GM18505 (cell line): ENCODE measurements around the gene RIOK3.
"Not testable (repeated sequence)": the region's sequence is repeated elsewhere in the genome, so short reads cannot be mapped to it uniquely, and the experiment has no call there.

Experiments
- ATAC-seq: cut with Tn5 transposase; IDR thresholded peaks from one replicate; pipeline ENCODE4 v1.9.1; 2021; ENCODE audit not compliant: unreplicated experiment
- POLR2A ChIP-seq: IDR thresholded peaks from 4 replicates; pipeline ENCODE4 v1.6.1; 2011; ENCODE audit warnings: borderline replicate concordance; ENCODE audit not compliant: insufficient read depth, insufficient read length; ENCODE audit errors: extremely low read depth

Gene RIOK3

DNA sequence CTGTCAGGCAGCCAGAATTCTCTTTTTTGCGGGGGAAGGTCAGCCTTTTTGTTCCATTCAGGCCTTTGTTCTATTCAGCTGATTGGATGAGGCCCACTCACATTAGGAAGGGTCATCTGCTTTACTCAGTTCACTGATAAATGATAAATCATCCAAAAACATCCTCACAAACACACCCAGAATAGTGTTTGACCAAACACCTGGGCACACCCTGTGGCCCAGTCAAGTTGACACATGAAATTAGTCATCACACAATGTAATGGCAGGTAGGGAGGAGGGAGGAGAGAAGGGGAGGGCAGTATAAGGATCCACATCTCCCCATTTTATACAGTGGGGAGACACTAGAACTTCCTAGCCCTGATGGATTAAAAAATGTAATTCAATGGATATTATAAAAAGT lies 41.9 kb downstream of the RIOK3 start:
- TF ChIP-seq POLR2A, result no peak
- ATAC-seq, result no peak

DNA sequence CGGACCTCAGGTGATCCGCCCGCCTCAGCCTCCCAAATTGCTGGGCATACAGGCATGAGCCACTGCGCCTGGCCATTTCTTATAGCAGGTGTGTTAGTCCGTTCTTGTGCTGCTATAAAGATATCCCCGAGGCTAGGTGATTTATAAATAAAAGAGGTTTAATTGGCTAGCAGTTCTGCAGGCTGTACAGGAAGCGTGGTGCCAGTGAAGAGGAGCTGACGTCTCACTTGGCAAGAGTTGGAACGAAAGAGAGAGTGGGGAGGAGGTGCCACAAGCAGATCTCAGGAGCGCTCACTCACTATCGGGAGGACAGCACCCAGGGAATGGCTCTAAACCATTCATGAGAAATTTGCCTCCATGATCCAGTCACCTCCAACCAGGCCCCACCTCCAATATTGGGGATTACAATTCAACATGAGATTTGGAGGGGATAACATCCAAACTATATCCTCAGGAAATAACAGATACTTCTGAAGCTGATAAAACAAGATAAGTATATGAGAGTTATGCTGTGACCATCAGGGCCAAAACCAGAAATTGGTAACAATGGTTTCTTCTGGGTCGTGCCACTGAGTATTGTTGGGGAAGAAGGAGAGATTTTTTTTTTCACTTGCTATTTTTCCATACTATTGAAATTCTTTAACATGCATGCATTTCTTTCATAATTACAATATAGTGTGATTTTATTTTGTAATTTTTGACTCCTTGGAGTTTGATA lies 42.8 kb downstream of the RIOK3 start:
- TF ChIP-seq POLR2A, result no peak
- no peak for ATAC-seq

DNA sequence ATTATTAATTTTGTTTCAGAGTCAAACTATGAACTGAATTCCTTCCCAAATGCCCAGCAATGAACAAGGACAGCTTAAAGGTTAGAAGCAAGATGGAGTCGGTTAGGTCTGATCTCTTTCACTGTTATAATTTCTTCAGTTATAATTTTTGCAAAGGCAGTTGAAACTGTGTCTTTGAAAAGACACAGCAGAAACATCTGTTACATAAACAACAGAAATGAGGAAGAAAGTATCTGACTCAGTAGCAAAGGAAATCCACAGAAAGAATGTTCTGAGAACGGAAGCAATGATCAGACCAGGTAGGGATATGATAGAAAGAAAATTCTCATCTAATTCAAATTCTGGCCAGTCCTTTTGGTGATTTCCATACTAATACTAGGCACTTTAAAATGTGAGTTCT lies 45.0 kb downstream of the RIOK3 start:
- ATAC-seq, result no peak

DNA sequence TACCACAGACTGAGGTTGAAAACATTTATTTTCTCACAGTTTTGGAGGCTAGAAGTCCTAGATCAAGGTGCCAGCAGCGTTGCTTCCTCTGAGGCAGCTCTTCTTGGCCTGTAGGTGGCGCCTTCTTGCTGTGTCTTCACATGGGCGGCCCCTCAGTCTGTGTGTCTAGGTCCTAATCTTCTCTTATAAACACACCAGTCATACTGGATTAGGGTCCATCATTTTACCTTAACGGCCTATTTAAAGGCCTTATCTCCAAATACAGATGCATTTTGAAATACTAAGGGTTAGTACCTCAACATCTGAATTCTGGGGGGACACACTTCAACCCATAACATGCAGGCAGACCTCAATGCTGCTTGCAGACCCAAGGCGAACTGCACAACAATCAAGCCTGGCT lies 45.8 kb downstream of the RIOK3 start:
- no peak for ATAC-seq
- no peak for TF ChIP-seq POLR2A

More for the DNA sequence above, 45.0 kb downstream of the RIOK3 start:
- no peak for TF ChIP-seq POLR2A

DNA sequence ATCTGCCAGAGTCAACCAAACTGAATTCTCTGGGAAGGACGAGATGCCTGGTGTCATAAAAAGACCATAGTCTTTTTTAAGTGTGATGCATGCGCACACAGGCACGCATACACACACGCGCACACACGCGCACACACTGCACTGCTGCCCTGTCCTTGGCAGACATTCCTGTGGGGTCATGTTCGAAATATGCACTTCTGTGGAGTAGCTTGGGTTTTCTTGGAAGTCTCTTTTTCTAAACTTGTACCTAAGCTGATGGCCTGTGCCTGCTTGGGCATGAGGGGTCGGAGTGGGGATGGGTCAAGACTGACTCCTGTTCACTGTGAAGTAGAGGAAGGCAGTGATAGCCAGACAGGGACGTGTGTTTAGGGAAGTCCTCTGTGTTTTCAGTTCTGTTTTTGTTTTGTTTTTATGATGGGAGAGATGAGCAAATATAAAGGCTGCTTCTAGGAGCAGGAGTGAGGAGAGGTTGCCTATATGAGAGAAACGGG lies 46.2 kb downstream of the RIOK3 start:
- TF ChIP-seq POLR2A, result no peak
- no peak for ATAC-seq

DNA sequence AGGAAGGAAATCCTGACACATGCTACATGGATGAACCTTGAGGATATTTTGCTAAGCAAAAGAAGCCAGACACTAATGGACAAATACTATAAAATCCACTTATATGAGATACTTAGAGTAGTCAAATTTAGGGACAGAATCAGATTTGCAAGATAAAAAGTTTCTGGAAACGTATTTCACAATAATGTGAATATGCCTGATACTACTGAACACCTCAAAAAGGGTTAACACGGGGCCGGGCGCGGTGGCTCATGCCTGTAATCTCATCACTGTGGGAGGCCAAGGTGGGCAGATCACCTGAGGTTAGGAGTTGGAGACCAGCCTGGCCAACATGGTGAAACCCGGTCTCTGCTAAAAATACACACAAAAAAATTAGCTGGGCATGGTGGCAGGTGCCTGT lies 48.5 kb downstream of the RIOK3 start:
- no peak for ATAC-seq

DNA sequence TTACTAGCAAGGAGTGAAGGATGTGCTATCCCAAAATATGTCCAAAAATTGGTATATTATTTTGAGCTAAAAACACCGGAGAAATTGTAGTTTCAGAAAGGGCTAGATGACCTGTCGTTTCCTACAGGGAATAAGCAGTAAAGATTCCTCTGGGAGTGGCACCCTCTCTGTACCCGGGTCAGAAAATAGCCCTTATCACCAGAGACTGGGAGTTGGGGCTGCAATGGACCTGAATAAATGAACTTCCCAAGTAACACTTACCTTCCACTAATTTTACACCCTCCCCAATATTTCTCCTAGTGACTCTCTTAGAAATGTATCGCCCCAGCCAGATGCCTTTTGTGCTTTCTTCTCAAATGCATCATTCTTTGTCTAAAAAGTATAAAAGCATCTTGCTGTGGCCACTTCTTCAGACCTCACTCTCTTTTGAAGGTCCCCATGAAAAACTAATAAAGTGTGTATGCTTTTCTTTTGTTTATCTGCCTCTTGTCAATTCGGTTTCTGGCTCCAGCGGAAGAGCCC lies 49.5 kb downstream of the RIOK3 start:
- ATAC-seq, result no peak
- TF ChIP-seq POLR2A, result no peak

More for the DNA sequence above, 48.5 kb downstream of the RIOK3 start:
- no peak for TF ChIP-seq POLR2A

DNA sequence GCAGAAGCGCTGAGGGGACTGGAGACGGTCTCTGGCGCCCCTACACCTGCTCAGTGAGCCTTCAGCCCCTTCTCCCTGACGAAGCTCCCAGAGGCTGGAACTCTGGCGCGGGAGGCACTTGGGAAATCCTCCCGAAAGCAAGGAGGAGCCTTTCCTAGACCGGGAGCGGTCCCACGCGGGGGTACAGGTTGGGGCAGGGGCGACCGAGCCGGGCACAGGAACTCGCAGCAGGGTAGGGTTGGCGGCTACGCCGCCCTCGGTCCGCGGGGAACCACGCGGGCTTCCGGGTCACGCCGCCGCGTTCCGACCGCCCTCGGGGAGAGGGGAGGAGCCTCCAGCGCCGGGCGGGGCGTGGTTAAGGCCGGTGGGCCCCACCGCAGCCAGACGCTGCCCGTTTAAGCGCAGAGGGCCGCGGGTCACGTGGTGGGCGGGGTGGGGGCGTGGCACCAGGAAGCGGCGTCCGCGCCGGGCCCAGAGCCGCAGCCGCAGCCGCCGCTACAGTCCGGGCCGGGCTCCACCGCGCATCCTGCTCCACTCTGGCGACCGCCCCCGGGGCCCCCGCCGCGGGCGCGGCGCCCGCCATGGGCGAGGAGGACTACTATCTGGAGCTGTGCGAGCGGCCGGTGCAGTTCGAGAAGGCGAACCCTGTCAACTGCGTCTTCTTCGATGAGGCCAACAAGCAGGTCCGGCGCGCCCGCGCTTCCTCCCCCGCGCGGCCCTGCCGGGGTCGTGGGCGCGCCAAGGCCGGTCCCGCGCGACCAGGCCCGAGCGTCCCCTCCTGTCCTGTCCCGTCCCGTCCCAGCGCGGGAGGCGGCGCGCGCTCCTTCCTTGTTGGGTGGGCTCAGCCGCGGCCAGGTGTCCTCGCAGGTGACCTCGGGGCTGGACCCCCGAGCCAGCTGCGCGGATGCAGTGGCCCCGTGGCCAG lies 50.2 kb downstream of the RIOK3 start, which contains the start of gene RMC1:
RMC1 (plus strand) TSS at position 474 of the 925 bp plus-strand sequence; CDS start at position 582, 108 bp downstream.
- TF ChIP-seq POLR2A, result peak; percentile 97
- ATAC-seq, result peak; percentile 79

DNA sequence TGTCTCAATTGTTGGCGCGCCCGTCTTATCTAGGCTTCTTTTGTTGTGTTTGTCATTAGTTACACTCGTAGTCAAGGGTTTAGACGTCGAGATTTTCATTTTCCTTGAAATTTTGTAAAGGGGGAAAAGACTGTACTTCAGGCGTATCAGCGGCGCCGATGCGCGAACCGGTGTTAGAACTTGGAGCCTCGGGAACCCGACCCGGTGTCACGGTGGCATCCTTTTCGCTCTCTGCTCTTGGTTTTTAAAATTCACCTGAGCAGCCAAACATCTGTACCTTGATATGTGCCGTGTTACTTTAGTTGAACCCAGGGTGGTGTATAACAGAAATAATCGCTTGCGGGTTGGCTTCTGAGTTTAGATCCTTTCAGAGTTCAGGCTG lies 50.9 kb downstream of the RIOK3 start:
- ATAC-seq, result no peak
- TF ChIP-seq POLR2A, result no peak

DNA sequence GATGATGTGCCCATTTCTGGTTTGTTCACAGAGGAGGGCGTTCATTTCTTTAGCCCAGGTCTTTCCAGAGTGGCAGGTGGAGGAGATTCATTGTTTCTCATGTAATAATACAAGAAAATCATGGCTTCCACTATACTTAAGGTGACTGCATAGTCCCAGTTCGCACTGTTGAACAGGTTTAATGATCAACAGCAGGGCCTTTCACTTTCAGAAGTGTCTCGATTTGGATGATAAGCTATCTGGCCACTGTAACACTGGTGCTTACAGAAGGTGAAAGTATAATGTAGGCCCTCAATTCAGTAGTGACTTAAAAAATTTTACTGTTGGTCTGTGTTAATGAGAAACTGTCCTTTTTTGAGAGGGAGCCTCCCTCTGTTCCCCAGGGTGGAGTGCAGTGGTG lies 51.6 kb downstream of the RIOK3 start:
- TF ChIP-seq POLR2A, result no peak
- ATAC-seq, result peak; percentile 38

DNA sequence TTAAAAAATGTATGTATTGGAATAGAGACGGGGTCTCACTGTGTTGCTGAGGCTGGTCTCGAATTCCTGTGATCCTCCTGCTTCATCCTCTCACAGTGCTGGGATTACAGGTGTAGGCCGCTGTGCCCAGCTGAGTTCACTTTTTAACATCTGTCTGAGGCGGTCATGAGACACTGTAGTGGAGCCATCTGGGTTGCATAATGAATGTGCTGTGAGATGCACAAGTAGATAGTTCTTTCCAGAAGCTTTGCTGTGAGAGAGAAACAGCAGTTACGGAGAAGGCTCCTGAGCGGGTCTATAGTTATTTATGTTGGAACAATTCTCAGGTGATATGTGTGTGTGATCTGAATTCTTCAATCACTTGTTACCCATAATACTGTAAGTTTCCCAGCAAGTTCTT lies 53.3 kb downstream of the RIOK3 start:
- no peak for TF ChIP-seq POLR2A
- ATAC-seq, result no peak

DNA sequence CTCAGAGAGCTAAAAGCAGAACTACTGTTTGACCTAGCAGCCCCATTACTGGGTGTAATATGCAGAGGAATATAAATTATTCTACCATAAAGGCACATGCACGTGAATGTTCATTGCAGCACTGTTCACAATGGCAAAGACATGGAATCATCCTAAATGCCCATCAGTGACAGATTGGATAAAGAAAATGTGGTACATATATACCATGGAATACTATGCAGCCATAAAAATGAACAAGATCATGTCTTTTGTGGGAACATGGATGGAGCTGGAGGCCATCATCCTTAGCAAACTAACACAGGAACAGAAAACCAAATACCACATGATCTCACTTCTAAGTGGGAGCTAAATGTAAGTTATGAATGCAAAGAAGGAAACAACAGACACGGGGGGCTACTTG lies 57.8 kb downstream of the RIOK3 start:
- ATAC-seq, result not testable (repeated sequence)

DNA sequence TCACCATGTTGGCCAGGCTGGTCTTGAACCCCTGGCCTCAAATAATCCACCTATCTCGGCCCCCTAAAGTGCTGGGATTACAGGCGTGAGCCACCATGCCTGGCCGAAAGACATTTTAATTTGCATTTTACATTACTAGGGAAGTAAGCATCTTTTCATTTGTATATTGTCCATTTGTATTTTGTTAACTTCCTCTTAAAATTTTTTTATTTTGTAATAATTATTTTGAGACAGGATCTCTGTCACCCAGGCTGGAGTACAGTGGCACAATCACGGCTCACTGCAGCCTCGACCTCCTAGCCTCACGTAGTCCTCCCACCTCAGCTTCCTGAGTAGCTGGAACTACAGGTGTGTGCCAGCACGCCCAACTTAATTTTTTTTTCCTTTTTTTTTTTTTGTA lies 59.1 kb downstream of the RIOK3 start:
- ATAC-seq, result not testable (repeated sequence)

DNA sequence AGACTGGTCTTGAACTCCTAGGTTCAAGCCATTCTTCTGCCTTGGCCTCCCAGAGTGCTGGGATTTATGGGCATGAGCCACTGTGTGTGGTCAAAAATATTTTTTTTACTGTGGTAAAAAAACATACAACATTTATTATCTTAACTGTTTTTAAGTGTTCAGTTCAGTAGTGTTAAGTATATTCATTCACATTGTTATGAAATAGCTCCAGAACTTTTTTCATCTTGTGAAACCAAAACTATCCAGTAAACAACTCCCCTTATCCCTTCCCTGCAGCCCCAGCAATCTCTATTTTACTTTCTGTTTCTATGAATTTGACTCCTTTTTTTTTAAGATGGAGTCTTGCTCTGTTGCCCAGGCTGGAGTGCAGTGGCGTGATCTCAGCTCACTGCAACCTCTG lies 59.6 kb downstream of the RIOK3 start:
- no peak for ATAC-seq
- TF ChIP-seq POLR2A, result no peak
